Colon (tissue), 2 donors: ENCODE measurements around the gene ADGRL2.

Source experiments
- FAIRE-seq: peaks from 2 replicates; lab custom pipeline; 2012; peaks lifted over from hg19 to GRCh38; lab: Jason Lieb, UNC
- donor health status: control.
- donor health status: control.

The ADGRL2 gene

DNA sequence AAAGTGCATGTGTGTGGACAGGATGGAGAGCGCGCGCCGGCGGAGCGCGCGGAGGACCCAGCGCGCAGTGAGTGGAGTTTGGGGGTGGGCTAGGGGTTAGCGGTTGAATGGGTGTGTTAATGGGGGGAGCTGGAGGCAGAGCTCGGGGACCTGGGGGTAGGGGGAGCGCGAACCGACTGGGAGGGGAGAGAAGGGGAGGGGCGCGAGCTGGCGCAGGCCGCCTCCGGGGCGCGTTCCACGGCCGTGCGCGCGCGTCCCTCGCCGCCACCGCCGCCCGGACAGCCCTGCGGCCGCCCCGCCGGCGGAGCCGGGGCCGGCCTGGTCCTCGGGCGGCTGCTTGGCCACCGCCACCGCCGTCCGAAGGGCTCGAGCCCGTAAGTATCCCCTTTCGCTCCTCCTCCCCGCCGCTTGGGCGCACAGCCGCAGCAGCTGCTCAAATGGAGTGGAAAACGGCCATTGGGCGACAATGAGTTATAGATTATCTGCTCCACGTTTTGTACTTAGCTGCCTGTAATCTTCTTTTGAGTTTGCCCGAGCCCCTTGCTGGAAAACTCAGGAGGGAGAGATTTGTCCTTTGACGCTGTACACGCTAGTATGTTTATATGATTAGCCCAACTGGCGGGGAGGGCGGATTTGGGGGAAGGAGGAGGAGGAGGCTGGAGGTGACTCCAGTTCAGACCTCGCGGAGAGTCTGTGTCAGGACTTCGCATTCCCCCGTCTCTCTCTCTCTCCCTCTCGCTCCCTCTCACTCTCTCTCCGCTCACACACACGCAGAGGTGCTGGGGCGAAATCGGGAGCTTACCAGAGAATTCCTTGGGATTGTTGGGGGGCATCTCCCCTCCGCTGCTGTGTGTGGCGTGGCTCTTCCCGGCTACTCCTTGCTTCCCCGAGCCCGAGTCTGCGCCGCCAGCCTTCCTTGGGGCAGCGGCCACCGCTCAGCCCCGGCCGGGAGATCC lies at the start of gene ADGRL2:
TSS of gene ADGRL2 (plus strand) at position 240 of the 956 bp plus-strand sequence. CDS start 36,051 bp downstream, outside the sequence.
- FAIRE-seq, result no peak

DNA sequence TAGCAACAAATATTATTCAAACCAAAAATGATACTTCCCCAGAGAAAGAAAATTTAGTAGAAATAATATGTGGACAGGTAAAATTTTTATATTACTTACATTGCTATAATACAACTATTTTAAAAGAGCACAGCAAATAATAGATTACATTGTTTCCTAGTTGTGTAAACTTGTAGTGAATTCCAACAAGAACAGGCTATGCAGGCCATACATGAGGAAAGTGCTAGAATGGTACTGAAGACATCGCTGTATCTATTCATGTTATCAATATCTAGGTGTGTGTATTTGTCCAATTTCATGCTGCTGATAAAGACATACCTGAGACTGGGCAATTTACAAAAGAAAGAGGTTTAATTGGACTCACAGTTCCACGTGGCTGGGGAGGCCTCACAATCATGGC lies 47.9 kb upstream of the ADGRL2 start:
- no peak for FAIRE-seq

DNA sequence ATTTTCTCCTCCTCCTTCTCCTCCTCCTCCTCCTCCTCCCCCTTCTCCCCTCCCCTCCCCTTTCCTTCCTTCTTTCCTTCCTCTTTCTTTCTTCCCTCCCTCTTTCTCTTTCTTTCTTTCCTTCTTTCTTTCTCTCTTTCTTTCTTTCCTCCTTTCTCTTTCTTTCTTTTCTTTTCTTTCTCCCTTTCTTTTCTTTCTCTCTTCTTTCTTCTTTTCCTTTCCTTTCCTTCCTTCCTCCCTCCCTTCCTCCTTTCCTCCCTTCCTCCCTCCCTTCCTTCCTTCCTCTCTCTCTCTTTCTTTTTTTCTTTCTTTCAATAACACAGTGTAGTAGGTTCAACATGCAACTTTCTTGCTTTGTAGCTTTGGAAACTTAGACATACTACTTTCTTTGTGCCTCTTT lies 46.3 kb upstream of the ADGRL2 start:
- FAIRE-seq, result no peak

DNA sequence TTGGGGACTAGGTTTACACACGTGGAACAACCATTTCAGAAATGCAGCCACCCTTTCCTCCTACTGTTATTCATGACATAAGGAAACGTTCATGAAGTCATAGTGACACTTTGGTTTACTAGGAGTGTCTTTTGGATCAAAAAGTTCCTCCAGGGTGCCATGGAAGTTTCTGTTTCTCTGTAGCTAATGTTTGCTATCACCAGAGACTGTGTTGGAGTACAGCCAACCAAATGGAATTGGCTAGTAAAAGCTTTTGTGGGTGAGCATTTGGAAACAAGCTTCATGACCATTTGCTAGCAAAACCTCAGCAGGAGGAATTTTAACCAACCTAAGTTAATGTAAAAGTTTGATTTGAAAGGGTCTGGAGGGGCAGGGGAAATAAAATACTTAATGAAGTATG lies 43.9 kb upstream of the ADGRL2 start:
- FAIRE-seq, result no peak

DNA sequence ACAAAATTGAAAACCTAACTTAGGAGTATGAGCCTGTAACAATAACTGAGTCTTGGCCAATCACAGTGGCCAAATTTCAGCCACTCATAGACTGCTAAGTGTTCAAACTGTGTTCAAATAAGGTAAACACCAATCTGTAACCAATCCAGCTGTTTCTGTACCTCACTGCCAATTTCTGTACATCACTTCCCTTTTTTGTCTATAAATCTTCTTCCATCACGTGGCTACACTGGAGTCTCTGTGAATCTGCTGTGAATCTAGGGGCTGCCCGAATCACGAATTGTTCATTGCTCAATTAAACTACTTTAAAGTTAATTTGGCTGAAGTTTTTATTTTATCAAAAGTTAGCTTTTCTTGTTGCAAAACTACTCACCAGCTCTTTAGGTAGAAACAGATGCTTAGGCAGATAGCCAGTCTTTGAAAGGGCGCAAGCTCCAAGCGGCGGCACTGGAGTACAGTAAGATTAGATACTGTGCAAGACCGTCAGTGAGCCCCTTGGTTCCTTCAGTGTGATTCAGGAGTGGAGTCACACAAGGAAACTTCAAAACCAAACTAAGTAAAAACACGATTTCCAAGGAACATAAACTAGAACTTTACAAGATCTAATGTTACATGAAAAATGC lies 43.2 kb upstream of the ADGRL2 start:
- no peak for FAIRE-seq

DNA sequence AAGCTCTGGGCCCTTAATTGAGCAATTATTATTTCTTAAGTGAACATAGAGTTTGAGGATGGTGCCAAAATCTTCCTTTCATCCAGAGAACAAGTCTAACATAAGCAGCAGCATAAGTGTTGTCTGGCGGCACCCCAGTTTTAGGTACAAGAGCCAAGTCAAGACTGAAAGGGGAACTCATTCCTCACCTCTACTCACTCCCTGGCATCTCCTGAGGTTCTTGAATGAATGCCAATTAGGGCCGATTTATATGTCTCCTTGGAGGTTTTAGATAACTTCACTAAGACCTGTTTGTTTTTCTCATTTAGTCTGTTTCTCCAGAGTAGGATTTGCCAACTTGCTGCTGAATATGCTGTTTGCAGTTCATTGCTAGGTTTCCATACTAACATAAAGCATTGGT lies 42.6 kb upstream of the ADGRL2 start:
- no peak for FAIRE-seq

DNA sequence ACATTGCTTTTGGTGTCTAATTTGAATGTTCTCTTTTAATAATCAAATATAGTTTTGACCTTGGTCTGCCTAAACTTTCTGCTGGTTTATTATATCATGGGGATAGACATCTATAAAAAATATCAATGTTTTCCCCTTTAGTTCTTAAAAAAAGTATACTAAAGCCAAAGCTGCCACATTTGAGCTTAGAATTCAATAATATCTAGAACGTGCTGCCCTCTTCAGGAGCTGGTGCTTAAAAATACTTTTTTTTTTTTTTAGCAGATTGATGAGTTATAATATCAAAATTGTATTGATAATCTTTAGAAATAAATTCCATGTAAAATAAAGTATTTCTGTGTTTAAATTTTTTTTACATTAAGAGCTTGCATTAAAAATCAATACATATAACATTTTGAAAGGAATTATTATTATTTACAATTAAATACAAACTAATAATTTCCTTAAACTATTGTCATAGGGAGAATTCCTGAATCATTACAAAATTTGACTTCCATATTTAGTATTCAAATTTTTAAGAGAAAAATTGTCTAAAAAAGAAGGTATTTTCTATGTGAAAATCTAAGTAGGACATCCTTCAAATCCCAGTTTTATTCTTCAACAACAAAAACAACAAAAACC lies 40.1 kb upstream of the ADGRL2 start:
- FAIRE-seq, result peak; percentile 47

DNA sequence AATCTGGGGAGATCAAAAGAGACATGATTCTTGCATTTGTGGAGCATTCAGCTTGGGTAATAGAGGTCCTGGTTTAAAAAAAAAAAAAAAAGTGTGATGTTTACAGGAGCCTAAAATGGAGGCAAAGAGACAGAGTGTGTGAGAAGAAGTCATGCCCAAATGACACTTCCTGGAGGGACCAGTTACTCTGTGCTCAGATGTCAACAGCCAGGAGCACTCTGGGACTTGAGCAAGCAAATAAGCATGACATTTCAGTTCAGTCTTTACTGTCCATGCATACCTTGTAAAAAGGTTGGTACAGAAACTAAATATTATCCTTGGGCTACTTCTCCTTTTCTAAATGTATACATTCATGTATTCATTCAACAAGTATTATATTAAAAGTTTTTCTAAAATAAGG lies 25.2 kb upstream of the ADGRL2 start:
- no peak for FAIRE-seq

DNA sequence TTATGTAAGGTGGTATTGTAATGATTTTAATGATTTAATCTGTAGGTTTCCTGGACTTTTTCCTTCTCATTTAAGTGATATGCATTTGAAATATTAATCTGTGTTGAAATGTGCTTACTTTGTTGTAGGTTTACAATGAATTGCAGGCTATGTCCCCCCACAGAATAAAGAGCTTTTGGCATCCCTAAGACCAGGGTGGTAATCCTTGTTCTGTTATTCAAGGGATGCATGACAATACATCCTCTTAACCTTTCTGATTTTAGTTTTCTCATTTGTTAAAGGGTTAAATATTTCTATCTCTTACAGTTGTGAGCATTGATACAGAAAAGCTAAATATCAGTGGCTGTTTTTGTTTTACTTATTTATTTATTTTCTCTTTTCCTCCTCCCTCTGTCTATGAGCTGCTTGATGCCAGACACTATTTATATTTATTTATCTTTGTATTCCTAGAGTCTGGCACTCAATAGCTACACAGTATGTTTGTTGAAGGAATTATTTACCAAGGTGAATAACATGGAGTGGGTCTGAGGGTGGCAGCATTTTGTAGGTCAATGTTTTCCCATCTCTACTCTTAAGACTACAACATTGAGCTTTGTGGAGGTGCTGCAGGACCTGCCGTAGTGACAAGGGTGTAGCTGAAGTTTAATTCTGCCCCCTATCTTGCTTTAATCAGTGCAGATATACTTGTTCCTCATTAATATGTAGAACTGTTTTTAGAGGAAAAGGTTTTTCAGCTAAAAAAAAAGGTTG lies 19.9 kb upstream of the ADGRL2 start:
- FAIRE-seq, result no peak

DNA sequence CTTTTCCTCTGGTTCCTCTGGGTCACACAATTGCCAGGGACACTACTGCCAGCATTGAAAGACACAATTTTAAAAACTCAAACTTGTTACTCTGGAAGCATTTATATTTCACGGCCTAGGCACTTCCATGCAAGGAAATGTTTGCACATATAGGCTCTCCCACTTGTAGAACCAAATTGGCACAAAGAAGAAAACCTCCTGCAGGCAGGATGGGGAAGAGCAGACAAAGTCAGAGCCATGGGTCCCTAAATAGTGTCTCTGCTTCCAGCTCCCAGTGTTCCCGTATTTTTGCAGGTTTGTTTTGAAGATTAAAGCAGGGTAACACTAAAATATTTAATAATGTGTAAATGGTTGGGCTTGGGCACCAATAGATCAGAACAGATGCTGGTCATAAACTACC lies 19.0 kb upstream of the ADGRL2 start:
- no peak for FAIRE-seq

DNA sequence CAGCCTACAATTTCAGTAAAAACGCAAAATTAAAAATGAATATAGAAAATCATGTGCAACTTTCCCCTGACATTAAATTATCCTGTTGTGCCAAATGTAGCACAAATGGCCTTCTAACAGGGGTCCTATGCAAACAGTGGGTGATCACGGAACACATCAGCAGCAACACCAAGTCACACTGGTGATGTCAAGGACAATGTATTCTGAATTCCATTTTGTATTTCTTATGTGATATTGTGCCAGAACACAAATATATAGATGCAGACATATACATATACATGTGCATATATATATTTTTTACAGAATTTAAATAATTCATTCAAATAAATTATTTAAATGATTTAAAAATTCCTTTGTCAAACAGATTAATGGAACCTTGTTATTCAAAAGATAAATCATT lies 8.6 kb upstream of the ADGRL2 start:
- no peak for FAIRE-seq

DNA sequence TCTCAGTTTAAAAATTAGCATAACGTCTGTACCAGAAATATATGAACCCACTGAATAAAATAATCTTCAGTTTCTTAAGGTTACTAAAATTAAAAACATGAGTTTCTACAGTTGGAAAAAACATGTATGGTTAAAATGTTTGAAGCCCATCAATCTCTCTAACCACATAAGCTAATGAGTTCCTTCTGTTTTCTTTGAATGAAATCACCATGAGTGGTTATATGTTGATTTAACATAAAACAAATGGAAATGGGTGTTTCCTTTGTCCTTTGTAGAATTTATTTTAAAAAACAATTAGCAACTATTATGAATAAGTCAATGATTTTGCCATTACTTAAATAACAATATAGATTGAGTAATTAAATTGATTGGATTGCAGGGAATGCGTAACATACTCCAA lies 3.0 kb upstream of the ADGRL2 start:
- FAIRE-seq, result no peak

DNA sequence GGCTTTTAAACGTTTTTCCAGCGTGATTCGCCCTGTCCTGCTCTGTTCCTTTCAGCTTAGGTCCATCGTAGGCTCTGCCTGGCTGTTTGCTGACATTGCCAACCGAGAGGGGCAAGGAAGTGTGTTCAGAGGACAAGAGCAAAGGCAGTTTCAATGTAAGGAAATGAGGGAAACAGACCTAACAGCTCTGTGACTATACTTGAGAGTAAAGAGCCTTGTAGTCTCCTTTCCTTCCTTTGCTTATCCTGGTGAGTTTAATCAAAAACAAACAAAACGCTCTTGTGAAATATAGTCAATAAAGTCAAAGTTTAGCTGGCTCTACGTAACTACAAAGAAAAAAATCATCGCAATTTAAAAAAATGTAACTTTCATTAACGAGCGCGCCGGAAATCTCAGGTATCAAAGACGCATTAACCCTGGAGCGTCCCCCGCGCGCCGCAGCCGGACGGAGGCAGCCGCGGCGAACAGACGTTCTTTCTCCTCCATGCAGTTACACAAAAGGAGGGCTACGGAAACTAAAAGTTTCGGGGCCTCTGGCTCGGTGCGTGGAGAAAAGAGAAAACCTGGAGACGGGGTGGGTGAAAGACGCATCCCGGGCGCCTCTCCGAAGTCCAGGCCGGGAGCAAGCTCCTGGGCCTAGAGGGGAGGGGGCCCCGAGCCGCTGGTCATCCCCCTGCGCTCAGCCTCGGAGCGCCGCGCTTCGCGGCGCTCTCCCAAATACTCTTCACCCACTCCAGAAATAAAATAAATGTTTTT lies 617 bp upstream of the ADGRL2 start:
- no peak for FAIRE-seq

DNA sequence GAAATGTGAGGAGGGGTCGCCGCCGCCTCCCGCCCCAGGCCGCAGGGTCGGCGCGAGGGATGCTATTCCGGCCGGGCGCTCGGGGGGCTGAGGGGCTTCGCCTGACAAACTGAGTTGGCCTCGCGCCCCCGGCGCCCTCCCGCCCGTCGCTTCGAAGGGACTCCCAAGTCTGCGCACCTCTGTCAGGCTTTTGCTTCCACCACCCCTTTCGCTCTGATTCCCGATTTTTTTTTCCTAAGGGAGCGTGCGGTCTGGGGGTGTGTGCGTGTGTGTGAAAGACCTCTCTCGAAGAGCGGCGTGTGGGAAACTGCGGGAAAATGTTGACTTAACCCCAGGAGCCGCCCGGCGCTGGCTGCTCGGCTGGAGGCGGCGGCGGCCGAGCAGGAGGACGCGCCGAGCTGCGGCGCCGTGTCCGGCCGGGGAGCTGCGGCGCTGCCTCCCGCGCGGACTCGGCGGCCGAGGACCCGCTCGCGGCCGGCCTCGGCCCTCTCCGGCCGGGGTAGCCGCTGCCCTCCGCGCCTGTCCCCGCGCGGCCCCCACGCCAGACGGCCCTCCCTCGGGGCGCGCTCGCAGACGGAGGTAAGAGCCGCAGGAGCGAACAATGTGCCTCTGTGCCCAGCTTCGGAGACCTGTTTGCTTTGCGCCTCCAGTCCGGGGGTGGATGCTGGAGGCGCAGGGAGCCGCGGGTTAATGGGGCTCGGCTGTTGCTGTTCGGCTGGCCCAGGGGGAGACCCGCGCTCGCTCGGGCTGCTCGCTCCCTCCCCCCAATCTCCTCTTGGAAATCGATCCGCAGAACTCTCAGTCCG lies 1.1 kb downstream of the ADGRL2 start:
- FAIRE-seq, result no peak

DNA sequence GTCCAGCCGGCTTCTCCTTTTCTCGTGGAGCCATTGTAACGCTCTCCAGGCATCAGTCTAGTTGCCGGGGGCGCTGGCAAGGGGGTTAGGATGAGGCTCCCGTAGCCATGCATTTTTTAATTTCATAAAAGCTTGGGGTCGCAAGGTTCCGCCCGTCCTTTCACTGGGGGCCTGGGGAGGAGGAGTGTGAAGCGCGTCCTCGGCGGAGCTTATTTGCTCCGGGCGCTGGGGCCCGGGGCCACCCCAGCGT lies 1.6 kb downstream of the ADGRL2 start:
- no peak for FAIRE-seq

DNA sequence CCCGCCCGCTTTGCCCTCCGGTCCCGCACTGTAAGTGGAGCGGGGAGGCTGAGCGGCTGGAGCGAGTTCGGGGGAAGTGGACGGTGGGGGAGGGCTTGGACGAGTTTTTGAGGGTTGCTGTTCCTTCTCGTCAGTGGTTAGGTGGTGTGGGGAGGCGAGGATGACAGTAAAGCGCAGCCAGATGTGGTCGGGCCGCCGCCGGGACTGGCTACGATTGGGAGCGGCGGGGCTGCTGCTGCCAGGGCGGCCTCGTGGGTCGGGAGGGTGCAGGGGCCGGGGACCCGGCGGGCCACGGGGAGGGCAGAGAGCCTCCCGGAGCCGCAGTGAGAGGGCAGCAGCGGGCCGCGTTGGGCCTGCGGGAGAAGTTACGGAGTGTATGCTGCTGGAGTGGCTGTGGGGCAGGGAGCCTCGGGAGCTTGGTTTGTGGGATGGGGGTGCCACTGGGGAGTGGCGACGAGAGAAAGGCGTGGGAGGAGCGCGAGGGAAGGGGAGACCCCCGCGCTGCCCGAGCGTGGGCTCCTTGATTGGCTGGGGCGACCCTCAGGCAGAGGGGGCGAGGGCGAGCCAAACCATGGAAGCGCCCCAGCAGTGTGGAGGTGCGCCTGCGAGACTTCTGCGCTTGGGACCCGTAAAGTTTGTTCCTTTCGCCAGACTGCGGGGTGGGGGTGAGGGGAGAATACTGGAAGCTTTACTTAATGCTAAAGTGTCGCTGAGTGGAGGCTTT lies 2.1 kb downstream of the ADGRL2 start:
- no peak for FAIRE-seq

DNA sequence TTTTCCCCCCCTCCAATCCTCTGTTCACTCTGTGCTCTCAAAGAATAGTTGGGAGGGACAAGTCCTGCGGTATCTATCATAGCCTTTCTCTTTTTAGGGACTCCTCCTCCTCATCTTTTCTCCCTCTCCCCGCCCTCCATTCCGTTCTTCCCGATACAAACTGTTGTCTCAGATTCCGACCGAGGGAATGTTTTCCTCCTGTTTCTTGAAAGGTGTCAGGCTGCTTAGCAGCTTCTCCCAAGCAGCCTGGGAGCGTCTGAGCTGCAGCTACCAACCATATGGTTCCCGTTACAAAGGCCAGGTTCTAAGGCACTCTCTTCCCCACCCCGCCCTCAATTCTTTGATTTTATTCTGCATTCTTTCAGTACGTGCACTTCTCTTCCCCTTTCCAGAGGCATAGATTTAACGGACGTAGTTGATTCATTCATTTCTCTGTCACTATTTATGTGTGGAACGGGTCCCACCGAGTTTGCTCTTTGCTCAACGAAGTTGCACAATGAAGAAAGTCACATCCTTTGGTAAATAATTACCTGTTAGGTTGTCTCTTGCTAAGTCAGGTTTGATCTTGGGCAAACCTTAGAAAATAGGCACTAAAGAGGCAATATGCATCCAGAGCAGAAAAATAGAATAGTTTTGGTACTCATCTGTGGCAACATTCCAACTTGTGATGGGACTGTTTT lies 2.8 kb downstream of the ADGRL2 start:
- FAIRE-seq, result no peak

DNA sequence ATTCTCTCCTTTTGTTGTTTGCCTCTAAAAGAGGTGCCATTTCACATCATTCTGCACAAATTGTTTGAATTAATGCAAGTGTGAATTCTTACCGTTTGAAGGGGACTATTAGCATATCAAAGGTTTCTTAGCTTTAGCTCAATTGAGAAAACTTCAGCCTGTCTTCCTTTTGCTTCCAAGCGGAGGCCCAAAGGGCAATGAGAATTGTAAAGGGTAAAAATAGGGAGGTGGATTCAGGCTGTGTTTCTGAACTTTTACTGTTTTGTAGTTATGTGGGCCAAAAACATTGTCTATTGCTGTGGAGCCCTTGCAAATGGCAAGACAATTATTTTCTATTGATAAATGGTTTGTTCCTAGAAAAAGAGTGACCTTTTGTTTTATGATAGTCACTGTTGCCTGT lies 3.6 kb downstream of the ADGRL2 start:
- FAIRE-seq, result no peak

DNA sequence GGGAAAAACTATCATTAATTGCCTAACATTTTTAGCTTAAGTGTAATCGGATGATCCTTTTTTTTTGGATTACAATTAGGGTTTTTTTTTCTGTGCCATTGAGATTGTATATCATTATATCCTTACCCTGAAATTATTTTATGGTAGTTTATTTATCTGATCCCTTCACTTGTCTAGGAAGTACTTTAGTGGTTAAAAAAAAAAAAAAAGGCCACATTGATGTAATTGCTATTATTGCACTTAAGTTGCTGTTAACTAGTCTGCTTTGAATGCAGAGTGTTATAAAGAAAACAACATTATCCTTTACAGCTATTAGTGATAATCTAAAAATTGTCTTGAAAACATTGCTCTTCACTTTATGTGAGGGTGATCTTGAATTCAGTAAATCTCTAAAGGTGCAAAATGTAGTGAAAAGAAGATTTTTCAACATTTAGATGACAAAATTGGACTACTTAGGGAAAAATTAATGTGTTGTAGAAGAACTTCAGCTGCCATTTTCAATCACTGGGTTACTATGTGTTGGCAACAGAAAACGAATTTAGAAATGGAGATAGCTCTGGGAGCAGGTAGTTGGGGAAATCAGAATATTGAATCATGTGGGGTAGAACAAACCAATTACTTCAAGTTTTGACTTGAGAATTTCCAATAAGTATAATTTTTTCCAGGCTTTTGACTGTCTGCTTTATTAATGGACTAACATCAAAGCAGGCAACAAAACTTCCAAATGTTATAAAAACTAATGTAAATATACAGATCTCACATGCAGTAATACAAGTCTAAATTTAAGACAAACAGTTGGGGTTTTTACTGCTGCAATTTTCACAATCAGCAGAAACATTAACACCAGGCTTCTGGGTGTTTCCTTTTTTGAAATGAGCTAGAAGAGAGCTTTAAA lies 5.0 kb downstream of the ADGRL2 start:
- no peak for FAIRE-seq
